Esophagus (tissue), 2 donors: ENCODE data around the gene PRKAA2. TPM values are rescaled to one million over a fixed set of nuclear protein-coding genes. Genes with fewer than 3 reads are reported as not detected.

ENCODE experiments used
- H3K27ac ChIP-seq, 2 donors: one replicate each; pipeline ENCODE4 v1.5.1; 2013; ENCODE audit warnings: low read depth in 2 of 2, mild to moderate bottlenecking in 2 of 2, inconsistent platforms in 1 of 2, low read length in 1 of 2, moderate library complexity in 1 of 2
- H3K27me3 ChIP-seq, 2 donors: one replicate each; pipeline ENCODE4 v1.6.1; 2013; ENCODE audit warnings: low read length in 2 of 2, control low read depth in 1 of 2, mild to moderate bottlenecking in 1 of 2; ENCODE audit not compliant: insufficient read depth in 2 of 2, control insufficient read depth in 1 of 2
- H3K36me3 ChIP-seq, 2 donors: one replicate each; pipeline ENCODE4 v1.6.1; 2013; ENCODE audit warnings: low read length in 1 of 2; ENCODE audit not compliant: control insufficient read depth in 2 of 2, insufficient read depth in 2 of 2
- H3K4me1 ChIP-seq, 2 donors: one replicate each; pipeline ENCODE4 v1.6.1; 2013; ENCODE audit warnings: low read length in 1 of 2; ENCODE audit not compliant: control insufficient read depth in 2 of 2, insufficient read depth in 2 of 2
- H3K4me3 ChIP-seq, 2 donors: one replicate each; pipeline ENCODE4 v1.5.1; 2013; ENCODE audit warnings: low read length in 2 of 2, mild to moderate bottlenecking in 2 of 2, low read depth in 1 of 2, moderate library complexity in 1 of 2
- H3K9me3 ChIP-seq, 2 donors: one replicate each; pipeline ENCODE4 v1.6.1; 2013; ENCODE audit warnings: mild to moderate bottlenecking in 2 of 2, low read depth in 1 of 2, low read length in 1 of 2, moderate library complexity in 1 of 2; ENCODE audit not compliant: control insufficient read depth in 2 of 2, insufficient read depth in 1 of 2
- WGBS, 2 donors: extraction: QIAGEN DNeasy Blood & Tissue Kit; methylation state at CpG; one replicate each; pipeline ENCODE4 v1.1.7; 2013; 5-methylcytosine and 5-hydroxymethylcytosine counted together
- polyA plus RNA-seq, 2 donors: library from polyadenylated mRNA; stranded (reverse); fragments of 200-250 nt; gene quantifications; one replicate each; pipeline ENCODE4 v1.2.3, GENCODE V29; 2013
- donor health status: healthy with polysubstance abuse.
- donor health status: Bipolar disorder and iron deficiency.

Gene PRKAA2
- polyA plus RNA-seq, 2 donors: 0.98 to 1.2 TPM

- Histone ChIP-seq H3K4me1 (no peaks in the 10 kb centered on the region), H3K36me3 (no peaks in the 10 kb centered on the region), H3K27ac (no peak overlapping the region), H3K27me3 (no peaks in the 10 kb centered on the region), H3K4me3 (no peak overlapping the region), H3K9me3 (no peaks in the 10 kb centered on the region)
- 65 to 82% methylated on average over 4 of the region's 4 CpGs for WGBS, 2 donors
Measured at GRCh38 chr1:56648546-56648945, 3.4 kb downstream of the PRKAA2 start.

GRCh38 chr1:56654126-56654923, 9.2 kb downstream of the PRKAA2 start:
- 62 to 77% methylated on average over 1 of the region's 1 CpG for WGBS, 2 donors
- Histone ChIP-seq H3K27me3 (no peaks in the 10 kb centered on the region), H3K36me3 (no peaks in the 10 kb centered on the region), H3K4me3 (no peak overlapping the region), H3K4me1 (no peaks in the 10 kb centered on the region), H3K9me3 (no peaks in the 10 kb centered on the region), H3K27ac (no peak overlapping the region)

GRCh38 chr1:56655991-56656613, 11.0 kb downstream of the PRKAA2 start:
- no peak overlapping the region for H3K27ac ChIP-seq
- H3K9me3 ChIP-seq: no peaks in the 10 kb centered on the region
- H3K4me3 ChIP-seq: no peak overlapping the region
- 88 to 99% methylated on average over 1 of the region's 1 CpG for WGBS, 2 donors
- no peaks in the 10 kb centered on the region for H3K36me3 ChIP-seq
- H3K4me1 ChIP-seq: no peaks in the 10 kb centered on the region
- no peaks in the 10 kb centered on the region for H3K27me3 ChIP-seq

- Histone ChIP-seq H3K9me3 (no peaks in the 10 kb centered on the region), H3K27me3 (no peaks in the 10 kb centered on the region), H3K36me3 (no peaks in the 10 kb centered on the region), H3K4me3 (no peak overlapping the region), H3K27ac (no peak overlapping the region), H3K4me1 (no peaks in the 10 kb centered on the region)
- 76 to 82% methylated on average over 4 of the region's 4 CpGs for WGBS, 2 donors
Measured at GRCh38 chr1:56658254-56658653, 13.1 kb downstream of the PRKAA2 start.

- Histone ChIP-seq H3K27ac (no peak overlapping the region), H3K4me3 (no peak overlapping the region), H3K4me1 (no peaks in the 10 kb centered on the region), H3K27me3 (no peaks in the 10 kb centered on the region), H3K9me3 (no peaks in the 10 kb centered on the region), H3K36me3 (no peaks in the 10 kb centered on the region)
- 73 to 85% methylated on average over 1 of the region's 1 CpG for WGBS, 2 donors
Measured at GRCh38 chr1:56660293-56660692, 15.2 kb downstream of the PRKAA2 start.

- H3K27me3 ChIP-seq: no peaks in the 10 kb centered on the region
- no peaks in the 10 kb centered on the region for H3K4me1 ChIP-seq
- H3K4me3 ChIP-seq: no peak overlapping the region
- WGBS, 2 donors: 78 to 81% methylated on average over 3 of the region's 3 CpGs
- no peak overlapping the region for H3K27ac ChIP-seq
- H3K9me3 ChIP-seq: no peaks in the 10 kb centered on the region
- H3K36me3 ChIP-seq: no peaks in the 10 kb centered on the region
Measured at GRCh38 chr1:56663846-56664245, 18.7 kb downstream of the PRKAA2 start.

GRCh38 chr1:56665384-56665783, 20.3 kb downstream of the PRKAA2 start:
- WGBS, 2 donors: 83 to 87% methylated on average over 1 of the region's 1 CpG
- H3K27me3 ChIP-seq: no peaks in the 10 kb centered on the region
- H3K36me3 ChIP-seq: no peaks in the 10 kb centered on the region
- no peaks in the 10 kb centered on the region for H3K4me1 ChIP-seq
- no peak overlapping the region for H3K27ac ChIP-seq
- H3K4me3 ChIP-seq: no peak overlapping the region
- no peaks in the 10 kb centered on the region for H3K9me3 ChIP-seq

GRCh38 chr1:56666112-56666608, 21.0 kb downstream of the PRKAA2 start:
- Histone ChIP-seq H3K36me3 (no peaks in the 10 kb centered on the region), H3K27ac (no peak overlapping the region), H3K9me3 (no peaks in the 10 kb centered on the region), H3K4me1 (no peaks in the 10 kb centered on the region), H3K4me3 (no peak overlapping the region), H3K27me3 (no peaks in the 10 kb centered on the region)
- 81% methylated on average over 3 of the region's 3 CpGs for WGBS, 2 donors

- H3K27ac ChIP-seq: no peak overlapping the region
- H3K4me1 ChIP-seq: no peaks in the 10 kb centered on the region
- no peak overlapping the region for H3K4me3 ChIP-seq
- WGBS, 2 donors: 44 to 45% methylated on average over 2 of the region's 2 CpGs
- H3K36me3 ChIP-seq: no peaks in the 10 kb centered on the region
- H3K9me3 ChIP-seq: no peaks in the 10 kb centered on the region
- H3K27me3 ChIP-seq: no peaks in the 10 kb centered on the region
Measured at GRCh38 chr1:56670350-56670749, 25.2 kb downstream of the PRKAA2 start.

GRCh38 chr1:56671085-56671484, 26.0 kb downstream of the PRKAA2 start:
- Histone ChIP-seq H3K27me3 (no peaks in the 10 kb centered on the region), H3K4me3 (no peak overlapping the region), H3K9me3 (no peaks in the 10 kb centered on the region), H3K36me3 (no peaks in the 10 kb centered on the region), H3K27ac (no peak overlapping the region), H3K4me1 (no peaks in the 10 kb centered on the region)
- 87 to 90% methylated on average over 4 of the region's 4 CpGs for WGBS, 2 donors
